ENCODE data around the gene MRPS14.

MRPS14 gene

GRCh38 chr1:174984952-174985351, 38.3 kb downstream of the MRPS14 start:
- no peak for DNase-seq (ENCODE audit: low read depth, low spot score)

GRCh38 chr1:174982971-174983689, 40.1 kb downstream of the MRPS14 start:
- peak; percentile 13 for DNase-seq (ENCODE audit: low read depth, low spot score)

- no peak for DNase-seq (ENCODE audit: low read depth, low spot score)
These were observed 46.7 kb downstream of the MRPS14 start for GRCh38 chr1:174976436-174977108.

GRCh38 chr1:174975764-174976163, 47.5 kb downstream of the MRPS14 start:
- DNase-seq (ENCODE audit: low read depth, low spot score), result no peak

DNA sequence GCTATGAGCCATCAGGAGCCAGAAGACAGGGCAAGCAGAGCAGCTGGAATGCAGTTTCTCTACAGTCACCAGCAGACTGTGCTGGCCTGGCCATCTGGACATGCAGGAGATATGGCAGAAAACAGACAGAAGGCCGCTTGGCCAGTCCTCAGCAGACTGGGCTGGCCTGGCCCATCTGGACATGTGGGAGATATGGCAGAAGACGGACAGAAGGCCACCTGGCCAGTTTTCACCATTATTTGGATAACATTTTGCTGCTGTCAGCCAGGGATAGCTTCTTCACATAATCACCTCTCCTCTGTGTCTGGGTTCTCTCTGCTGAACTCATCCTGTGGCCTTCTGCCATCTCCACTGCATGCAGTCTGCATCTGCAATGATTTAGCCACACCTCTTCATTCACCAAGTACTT, 48.5 kb downstream of the MRPS14 start:
- DNase-seq (ENCODE audit: low read depth, low spot score), result no peak

DNA sequence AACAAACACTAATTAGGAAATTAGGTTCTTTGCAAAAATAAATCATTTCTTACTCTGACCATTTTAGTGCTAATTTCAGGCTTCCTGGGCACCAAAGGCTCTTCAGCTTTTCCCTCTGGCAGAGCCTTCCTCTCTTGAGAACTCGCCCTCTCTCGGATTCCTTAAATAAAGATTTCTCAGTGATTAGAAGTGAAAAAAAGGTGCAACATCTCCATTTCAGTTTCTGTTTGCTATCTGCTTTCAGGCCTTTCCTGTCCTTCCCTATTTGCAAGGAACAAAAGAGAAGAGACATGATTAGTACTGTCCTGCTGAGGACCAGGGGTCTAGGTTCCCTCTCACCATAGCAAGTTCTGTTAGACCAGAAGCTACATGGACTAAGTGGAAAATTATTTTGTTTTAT, 51.3 kb downstream of the MRPS14 start:
- DNase-seq (ENCODE audit: low read depth, low spot score), result no peak

DNA sequence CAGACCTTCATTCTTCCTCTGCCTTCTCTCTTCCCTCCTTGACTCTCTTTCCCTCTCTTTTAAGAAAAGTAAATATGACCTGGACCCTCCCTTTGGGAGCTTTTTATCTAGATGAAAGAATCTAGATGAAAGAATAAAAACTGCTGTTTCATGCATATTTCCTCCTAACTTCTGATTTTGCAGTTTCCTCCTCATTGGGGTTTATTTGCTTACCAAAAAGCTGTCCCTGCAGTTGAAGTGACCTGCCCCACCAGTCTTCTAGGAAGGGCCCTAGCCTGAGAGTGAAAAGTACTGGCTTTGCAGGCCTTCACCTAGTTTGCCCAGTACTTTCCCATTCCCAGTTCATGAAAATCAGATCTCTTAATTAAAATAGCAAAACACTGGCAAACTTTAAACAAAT, 51.8 kb downstream of the MRPS14 start:
- no peak for DNase-seq (ENCODE audit: low read depth, low spot score)

- no peak for DNase-seq (ENCODE audit: low read depth, low spot score)
These were observed 53.2 kb downstream of the MRPS14 start for GRCh38 chr1:174969977-174970376.

DNA sequence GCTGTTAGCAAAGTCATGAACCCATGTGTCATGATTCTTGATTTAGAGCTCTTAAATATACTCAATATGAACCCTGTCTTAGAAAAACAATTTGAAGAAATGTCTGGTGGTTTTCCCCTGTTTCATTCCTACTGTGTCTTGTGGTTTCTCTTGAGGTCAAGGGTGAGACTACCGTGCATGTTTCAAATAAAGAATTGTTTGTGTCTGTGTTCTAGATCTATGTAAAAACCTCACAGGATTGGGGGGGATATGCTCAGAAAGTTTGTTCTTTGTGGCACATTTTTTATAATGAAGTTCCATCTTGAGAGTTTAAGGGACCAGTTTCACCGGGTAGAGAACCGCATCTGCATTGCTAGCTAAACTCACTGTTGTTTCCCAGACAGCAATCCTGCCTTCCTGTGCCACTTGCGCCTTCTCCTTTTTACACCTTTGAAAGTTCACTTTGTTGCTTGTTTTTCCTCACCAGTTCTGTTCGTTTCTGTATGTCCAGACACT, 54.4 kb downstream of the MRPS14 start:
- DNase-seq (ENCODE audit: low read depth, low spot score), result no peak

DNA sequence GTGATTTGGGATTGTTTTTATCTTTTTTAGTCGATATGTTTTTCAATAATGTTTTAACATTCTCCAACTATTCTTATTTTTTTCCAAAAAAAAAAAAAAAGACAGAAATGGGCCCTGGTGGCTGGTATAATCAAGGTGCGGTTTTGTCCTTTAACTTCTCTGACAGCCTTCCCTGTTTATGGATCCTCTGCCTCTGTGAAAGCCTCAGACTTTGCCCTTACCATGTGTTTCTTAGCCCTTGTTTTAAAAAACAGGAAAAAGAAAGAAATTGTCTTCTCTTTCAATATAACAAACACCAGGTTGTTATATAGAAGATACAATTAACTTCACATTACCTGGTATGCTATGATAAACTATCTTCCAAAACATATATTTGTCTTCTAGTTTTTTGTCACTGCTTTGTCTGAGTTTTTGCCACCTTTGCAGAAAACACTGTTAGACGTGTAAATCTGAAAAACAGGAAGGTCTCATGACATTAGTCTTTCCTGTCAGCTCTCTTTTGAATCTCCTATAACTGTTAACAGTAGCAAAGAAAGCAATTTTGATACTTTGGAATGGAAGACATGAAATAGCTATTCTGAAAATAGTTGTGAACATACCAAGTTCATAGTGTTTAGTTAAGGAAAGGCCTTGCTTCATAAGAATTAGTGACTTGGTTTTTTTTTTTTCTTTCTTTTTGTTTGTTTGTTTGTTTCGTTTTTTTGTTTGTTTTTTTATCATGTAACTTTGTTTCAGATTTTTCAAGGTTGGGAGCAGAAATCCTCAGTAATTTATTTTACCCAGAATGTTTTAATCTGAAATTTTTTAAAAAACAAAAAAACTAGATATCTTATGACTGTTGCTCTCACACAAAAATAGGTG, 55.1 kb downstream of the MRPS14 start:
- no peak for DNase-seq (ENCODE audit: low read depth, low spot score)

DNA sequence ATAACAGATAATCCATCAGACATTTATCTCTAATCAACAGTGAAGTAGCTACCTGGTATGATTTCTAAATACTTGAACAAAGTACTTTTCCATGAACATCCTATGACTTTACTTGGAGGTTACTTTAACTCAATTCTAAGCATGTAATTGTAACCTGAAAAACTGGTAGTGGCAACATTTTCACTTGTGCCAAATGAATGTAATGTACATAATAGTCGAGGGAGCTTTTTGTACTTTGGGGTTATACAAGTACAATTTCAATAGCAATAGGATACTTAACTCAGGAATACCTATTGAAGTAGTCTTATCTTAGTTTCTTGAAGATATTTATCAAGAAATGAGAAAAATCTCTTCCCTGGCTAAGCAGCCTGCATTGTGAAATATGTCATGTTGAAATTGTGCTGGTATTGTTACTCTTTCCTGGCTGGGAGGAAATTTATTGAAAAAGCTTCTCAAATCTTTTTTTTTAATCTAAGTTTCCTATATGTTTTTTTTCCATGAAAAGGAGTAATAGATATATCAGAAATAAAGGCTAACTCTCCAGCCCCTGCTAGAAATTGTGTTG, 57.1 kb downstream of the MRPS14 start:
- no peak for DNase-seq (ENCODE audit: low read depth, low spot score)

DNA sequence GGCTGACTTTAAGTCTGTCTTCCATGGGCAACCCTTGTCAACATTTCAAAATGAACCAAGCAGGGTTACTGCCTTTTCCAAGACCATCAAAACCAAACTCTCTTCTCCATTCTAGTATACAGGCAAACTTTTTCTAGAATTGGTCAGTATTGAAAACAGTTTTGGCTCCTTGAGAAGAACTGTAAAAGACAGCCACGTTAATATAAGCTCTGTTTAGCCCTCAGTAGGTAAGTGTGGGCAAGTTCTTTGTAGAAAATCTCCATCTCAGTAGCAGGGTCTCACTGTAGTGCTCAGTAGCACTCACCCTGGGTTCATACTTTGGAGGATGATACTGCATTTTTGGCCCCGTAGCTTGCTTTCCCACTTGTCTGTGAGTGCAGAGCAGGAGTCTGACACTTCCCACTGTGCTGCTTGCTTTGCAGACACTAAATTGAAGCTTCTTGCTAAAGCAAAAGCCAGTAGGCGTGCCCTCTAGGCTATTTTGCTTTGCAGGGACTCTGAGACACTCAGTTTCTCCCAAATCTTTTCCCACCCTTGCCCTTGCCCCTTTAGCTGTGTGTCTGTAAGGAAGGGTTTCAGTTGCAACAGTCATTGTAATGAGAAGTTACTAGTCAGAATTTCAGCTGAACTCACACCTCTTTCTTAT, 57.7 kb downstream of the MRPS14 start:
- peak; percentile 40 for DNase-seq (ENCODE audit: low read depth, low spot score)

DNA sequence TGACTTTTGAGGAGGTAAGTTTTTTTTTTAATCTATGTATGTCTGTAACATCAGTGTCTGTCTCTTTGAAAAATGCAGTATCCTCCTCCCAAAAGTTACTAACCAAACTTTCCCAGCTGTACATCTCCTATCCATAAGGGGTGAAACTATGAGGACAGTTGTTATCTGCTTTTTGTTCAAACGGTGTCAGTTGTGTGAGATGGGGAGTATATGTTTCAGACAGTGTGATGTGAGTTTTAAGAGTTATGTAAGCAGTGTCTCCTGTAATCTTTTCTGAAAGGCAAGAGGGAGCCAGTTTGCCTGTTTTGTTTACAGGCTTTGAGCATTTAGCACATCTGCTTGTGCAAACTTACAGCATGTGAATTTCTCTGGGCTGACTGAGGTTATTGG, 58.3 kb downstream of the MRPS14 start:
- DNase-seq (ENCODE audit: low read depth, low spot score), result no peak

GRCh38 chr1:174964261-174964971, 58.8 kb downstream of the MRPS14 start:
- DNase-seq (ENCODE audit: low read depth, low spot score), result no peak

- no peak for DNase-seq (ENCODE audit: low read depth, low spot score)
These were observed 59.6 kb downstream of the MRPS14 start for GRCh38 chr1:174963529-174964125.

Measured in ELF-1 (cell line).